Activated CD4-positive, CD25-positive, alpha-beta regulatory T cell (primary cell): ENCODE data around the gene LCN6.
"Not testable (repeated sequence)": the region's sequence is repeated elsewhere in the genome, so short reads cannot be mapped to it uniquely, and the experiment has no call there.

ENCODE experiments used
- DNase-seq, 4 experiments: peaks; one replicate each; lab custom pipeline; 2025; lab: John Stamatoyannopoulos, UW

The LCN6 gene, protein sequence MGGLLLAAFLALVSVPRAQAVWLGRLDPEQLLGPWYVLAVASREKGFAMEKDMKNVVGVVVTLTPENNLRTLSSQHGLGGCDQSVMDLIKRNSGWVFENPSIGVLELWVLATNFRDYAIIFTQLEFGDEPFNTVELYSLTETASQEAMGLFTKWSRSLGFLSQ

DNA sequence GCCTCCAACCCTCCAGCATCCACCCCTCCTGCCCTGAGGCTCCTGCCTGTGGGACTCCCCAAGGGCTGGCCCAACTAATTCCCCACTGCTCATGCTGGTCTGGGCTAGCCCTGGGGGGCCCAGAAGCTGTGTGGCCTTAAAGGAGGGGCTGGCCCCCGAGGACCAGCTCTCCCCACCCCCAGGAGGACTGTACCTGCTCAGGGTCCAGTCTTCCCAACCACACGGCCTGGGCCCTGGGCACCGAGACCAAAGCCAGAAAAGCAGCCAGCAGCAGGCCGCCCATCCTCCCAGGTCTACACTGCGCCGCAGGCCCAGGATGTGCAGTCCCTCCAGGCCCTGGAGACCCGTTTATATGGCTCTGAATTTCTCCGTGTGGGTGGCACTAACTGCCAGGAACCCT, at the start of gene LCN6:
LCN6 (minus strand) TSS at position 325 of the 400 bp plus-strand sequence; CDS start at position 283, 42 bp downstream.
- no peak for DNase-seq

GRCh38 chr9:136796775-136797347, 48.5 kb upstream of the LCN6 start:
- not testable (repeated sequence) for DNase-seq

DNA sequence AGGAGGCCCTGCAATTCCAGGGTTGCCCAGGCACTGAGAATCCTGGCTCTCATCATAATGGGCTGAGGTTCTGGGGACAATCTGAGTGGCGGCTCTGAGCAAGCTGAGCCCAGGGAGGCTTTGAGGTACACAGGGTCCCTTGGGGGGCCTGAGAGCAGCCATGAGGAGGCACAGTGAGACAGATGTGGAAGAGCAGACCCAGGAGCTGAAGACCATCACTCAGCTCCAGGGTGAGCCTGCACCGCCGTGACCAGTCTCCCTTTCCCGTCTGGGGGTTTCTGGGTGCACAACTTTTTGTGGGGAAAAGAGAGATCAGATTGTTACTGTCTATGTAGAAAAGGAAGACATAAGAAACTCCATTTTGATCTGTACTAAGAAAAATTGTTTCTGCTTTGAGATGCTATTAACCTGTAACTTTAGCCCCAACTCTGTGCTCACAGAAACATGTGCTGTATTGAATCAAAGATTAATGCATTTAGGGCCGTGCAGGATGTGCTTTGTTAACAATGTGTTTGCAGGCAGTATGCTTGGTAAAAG, 48.0 kb upstream of the LCN6 start, which contains the start of gene CCDC183:
CCDC183 (plus strand) TSS at position 101 of the 537 bp plus-strand sequence; CDS start at position 161, 60 bp downstream.
- no peak for DNase-seq

- no peak for DNase-seq
Observed at GRCh38 chr9:136795000-136795348, 46.6 kb upstream of the LCN6 start.

DNA sequence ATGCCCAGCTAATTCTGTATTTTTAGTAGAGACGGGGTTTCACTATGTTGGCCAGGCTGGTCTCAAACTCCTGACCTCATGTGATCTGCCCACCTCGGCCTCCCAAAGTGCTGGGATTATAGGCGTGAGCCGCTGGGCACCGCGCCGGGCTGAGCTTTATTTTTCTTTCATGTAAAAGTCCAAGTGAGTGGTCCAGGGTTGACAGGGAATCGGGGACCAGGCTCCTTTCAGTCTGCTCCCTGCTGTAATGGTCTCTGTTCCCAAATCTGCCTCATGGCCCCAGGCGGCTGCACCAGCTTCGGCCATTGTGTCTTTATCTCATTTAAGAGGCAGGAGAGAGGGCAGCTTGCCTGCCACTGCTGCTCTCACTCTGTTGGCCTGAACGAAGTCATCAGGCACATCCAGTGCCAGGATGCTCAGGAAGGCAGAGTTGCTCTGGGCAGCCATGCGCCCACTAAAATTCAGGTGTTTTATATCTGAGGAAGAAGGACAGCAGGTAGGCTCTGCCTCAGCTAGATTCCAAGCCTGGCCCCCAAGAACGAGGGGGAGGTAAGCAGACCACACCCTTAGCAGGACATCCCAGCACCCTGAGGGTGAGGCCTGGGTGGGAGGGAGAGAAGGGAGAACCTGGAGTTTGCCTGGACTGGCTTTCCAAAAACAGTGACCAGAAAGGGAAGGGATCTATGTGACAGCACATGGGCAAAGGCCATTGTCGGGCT, 46.1 kb upstream of the LCN6 start:
- no peak for DNase-seq

GRCh38 chr9:136793086-136793946, 45.0 kb upstream of the LCN6 start:
- no peak for DNase-seq

- DNase-seq: no peak
Observed at GRCh38 chr9:136792321-136793085, 44.2 kb upstream of the LCN6 start.

DNA sequence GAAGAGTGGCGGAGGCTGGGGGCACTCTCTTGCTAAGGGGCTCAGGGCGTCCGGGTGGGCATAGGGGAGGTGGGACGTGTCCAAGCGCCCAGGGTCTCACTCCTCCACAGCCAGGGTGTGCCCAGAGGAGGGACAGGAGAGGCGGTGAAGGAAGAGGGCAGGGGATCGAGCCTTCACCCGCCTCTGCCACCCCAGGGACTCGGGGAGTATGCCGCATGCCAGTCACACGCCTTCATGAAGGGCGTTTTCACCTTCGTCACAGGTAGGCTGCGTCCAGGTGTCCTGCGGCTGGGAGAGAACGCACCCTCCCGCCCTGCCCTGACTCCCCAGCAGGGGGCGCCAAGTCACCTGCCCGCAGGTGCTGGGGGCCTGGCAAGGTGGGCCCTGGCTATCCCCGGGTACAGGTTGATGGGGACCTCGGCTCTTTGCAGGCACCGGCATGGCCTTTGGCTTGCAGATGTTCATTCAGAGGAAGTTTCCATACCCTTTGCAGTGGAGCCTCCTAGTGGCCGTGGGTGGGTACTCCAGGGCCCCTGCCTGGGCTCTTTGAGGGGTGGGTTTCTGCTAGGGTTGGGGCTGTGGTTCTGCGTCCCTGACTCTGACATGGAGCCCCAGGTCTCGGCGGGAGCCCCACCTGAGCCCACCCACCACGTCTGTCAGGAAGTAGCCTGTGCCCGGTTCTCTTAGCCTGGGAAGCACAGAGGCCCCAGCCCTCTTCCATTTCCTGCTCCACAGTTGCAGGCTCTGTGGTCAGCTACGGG, 43.4 kb upstream of the LCN6 start:
- peak; percentile 48 to 56 (median 52) for DNase-seq

DNA sequence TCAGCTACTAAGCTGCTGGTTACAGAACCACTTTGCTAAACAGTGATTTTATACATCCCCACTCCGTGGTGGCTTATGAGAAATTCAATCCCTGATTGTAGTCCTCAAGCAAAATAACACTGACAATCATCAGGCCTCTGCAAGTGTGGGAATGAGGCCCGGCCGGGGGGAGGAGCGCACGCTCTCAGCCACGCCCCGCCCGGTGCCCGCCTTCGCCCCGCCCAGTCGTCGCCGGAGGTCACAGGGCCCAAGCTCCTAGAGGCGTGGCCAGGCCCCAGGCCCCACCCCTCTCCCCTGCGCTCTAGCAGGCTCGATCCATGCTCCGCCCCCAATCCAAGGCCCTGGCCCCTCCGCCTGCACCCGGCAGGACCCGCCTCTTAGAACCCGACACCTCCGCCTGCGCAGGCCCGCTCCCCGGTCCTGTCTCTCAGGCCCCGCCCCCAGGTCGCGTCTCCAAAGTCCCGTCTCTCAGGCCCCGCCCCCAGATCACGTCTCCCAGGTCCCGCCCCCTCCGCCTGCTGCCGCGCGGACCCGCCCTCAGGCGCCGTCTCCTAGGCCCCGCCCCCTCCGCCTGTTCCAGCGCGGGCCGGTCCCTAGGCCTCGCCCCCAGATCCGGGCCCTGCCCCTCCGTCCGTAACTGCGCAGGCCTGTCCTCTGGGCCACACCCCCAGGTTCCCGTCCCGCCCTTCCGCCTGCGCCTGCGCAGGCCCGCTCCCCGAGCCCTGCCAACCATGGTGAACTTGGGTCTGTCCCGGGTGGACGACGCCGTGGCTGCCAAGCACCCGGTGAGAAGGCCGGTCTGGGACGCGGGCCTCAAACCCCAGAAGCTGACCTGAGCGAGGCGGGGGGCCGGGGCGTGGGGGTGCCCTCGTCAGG, 42.6 kb upstream of the LCN6 start, which contains the start of gene TMEM141:
TMEM141 (plus strand) TSS at position 705 of the 876 bp plus-strand sequence; CDS start at position 732, 27 bp downstream.
- peak; percentile 98 to 100 (median 100) for DNase-seq

DNA sequence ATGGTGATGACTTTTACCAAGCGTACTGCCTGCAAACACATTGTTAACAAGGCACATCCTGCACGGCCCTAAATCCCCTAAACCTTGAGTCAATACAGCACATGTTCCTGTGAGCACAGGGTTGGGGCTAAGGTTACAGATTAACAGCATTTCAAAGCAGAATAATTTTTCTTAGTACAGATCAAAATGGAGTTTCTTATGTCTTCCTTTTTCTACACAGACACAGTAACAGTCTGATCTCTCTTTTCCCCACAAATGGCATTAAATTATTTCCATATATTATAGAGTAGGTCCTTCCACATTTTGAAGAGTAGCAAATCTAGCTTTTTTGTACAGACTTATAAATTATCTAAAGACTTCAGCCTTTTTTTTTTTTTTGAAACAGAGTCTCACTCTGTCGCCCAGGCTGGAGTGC, 41.2 kb upstream of the LCN6 start:
- no peak for DNase-seq

GRCh38 chr9:136788644-136789522, 40.6 kb upstream of the LCN6 start:
- DNase-seq: not testable (repeated sequence)

- peak; percentile 30 to 53 (median 44) for DNase-seq
Observed at GRCh38 chr9:136787690-136788400, 39.5 kb upstream of the LCN6 start.

GRCh38 chr9:136786983-136787382, 38.7 kb upstream of the LCN6 start:
- DNase-seq: not testable (repeated sequence)

DNA sequence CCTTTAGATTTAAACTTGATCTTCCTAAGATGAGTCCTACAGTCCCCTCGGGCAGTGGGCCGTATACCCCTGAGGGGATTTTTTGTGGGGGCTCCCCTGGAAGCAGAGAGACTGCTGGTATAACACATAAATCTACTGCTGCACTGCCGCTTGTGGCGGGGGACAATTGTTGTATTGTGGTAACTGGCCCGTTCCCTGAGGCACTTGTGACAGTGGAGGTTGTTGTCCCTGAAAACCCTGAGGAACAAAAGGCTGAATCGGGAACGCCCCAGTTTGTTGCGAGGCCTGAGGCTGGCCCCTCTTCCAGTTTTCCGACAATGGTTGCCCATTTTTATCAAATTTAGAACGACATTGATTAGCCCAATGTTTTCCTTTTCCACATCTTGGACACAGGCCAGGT, 38.1 kb upstream of the LCN6 start:
- no peak for DNase-seq

DNA sequence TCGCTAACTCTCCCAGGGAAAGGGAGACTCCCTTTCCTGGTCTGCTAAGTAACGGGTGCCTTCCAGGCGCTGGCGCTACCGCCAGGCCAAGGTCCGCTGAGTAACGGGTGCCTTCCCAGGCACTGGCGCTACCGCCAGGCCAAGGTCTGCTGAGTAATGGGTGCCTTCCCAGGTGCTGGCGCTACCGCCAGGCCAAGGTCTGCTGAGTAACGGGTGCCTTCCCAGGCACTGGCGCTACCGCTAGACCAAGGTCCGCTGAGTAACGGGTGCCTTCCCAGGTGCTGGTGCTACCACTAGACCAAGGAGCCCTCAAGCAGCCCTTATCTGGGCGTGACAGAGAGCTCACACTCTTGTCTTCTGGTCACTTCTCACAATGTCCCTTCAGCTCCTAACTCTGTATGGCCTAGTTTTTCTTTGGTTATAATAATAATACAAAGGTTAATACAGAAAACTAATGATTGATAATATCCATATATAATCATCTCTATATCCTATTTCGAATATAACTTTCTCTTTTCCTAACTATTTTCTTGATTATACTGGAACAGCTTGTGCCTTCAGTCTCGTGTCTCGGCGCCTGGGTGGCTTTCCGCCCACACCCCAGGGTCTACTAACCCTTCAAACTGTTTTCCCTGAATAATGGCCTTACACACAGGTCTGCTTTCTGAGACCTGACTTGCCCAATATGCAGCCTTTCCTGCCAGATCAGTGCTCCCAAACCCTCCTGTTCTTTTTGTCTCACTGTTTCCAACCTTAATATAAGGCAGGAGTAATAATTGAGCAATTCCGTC, 37.4 kb upstream of the LCN6 start:
- not testable (repeated sequence) for DNase-seq

- no peak for DNase-seq
Observed at GRCh38 chr9:136784997-136785361, 36.7 kb upstream of the LCN6 start.
